GM21526 (cell line): ENCODE data around the gene ITGA5.
"Not testable (repeated sequence)": the region's sequence is repeated elsewhere in the genome, so short reads cannot be mapped to it uniquely, and the experiment has no call there.

Source experiments
- ATAC-seq: cut with Tn5 transposase; IDR thresholded peaks from one replicate; pipeline ENCODE4 v1.9.1; 2021; ENCODE audit warnings: moderate library complexity; ENCODE audit not compliant: unreplicated experiment, low FRiP score

ITGA5 gene

GRCh38 chr12:54357506-54358190 lies 61.4 kb downstream of the ITGA5 start:
- no peak for ATAC-seq

GRCh38 chr12:54356951-54357356 lies 62.1 kb downstream of the ITGA5 start:
- no peak for ATAC-seq

- ATAC-seq, result no peak
Measured at GRCh38 chr12:54356228-54356627, 62.8 kb downstream of the ITGA5 start.

GRCh38 chr12:54355104-54355815 lies 63.8 kb downstream of the ITGA5 start:
- no peak for ATAC-seq

- not testable (repeated sequence) for ATAC-seq
Measured at GRCh38 chr12:54354271-54354670, 64.8 kb downstream of the ITGA5 start.

GRCh38 chr12:54352891-54353874 lies 65.9 kb downstream of the ITGA5 start:
- ATAC-seq, result no peak

- no peak for ATAC-seq
Measured at GRCh38 chr12:54352022-54352531, 67.0 kb downstream of the ITGA5 start.

- no peak for ATAC-seq
Measured at GRCh38 chr12:54351341-54351740, 67.7 kb downstream of the ITGA5 start.

GRCh38 chr12:54350743-54351142 lies 68.3 kb downstream of the ITGA5 start:
- no peak for ATAC-seq

GRCh38 chr12:54349679-54350078 lies 69.4 kb downstream of the ITGA5 start:
- no peak for ATAC-seq

GRCh38 chr12:54349036-54349435 lies 70.0 kb downstream of the ITGA5 start:
- ATAC-seq, result no peak
